ENCODE results near the gene GPR132.
"Not testable (repeated sequence)": the region's sequence is repeated elsewhere in the genome, so short reads cannot be mapped to it uniquely, and the experiment has no call there.

The GPR132 gene

DNA sequence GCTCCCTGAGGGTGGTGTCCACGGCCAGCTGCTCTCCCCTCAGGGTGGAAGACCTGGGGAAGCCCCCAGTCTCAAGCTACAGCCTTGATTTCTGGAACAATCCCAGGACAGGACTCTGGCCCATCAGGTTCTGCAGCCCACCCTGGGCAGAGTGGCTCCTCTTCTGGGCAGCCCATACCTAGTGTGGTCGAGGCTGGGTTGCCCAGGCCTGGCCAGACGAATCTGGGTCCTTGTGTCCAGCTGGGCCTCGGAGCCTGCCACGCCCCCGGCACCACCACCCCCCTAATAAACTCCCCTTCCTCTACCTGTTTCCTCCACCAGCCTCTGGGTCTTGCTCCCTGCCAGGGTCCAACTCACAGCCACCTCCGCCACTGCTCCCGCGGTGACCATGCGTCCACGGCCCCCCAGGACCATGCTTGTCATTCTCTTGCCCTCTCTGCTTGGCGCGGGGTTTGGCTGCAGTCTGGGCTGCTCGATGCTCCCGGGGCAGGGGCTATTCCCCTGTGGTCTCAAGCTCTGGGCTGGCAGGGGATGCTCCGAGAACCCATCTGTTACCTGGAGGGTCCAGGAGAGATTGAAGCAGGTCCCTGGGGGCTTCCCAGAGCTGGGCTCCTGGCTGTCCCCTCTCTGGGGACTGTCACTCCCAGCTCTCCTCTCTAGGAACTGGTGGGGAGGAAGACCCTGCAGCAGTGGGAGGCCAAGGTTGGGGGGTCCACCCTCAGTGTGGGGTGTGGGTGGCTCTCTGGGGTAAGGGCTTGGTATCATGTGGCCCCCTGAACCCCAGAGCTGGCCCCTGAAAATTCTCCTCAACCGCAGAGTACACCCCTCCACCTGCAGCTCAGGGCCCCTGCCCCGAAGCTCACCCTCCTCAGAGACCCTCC lies 8.7 kb upstream of the GPR132 start:
- DNase-seq, result no peak

DNA sequence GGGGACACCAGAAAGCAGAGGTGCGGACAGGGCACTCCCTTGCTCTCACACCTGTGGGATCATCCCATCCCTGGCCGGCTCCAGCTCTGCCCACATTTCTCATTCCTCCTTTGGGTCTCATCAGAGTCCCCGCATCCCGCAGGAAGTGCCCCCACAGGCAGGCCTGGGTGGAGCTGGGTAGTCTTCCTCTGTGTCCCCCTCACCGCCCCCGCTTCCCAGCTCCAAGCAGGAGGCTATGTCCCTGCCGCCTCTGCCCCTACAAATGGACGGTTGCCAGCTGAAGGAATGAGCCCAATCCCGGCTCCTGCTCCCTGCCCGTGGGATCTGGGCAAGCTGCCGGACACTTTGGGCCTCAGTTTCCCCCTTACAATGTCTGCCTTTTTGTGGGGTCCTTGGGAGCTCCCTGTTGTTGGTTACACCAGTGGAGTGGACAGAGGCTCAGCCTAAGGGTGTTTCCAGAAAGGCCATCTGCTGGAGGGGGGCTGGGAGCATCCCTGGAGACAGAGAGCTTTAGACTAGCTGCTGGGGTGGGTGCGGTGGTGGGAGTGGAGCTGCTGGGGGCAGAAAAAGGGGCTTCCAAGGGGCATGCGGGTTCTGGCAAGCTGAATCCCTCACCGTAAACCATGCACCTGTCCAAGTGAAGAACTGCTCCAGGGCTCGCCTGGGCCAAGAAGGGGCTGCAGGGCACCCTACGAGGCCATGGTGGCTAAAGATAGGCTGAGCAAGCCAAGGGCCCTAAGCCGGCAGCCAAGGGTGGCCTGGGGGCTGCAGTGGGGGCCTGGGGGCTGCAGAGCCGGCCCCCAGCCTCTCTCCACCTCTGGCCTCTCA lies 7.9 kb upstream of the GPR132 start:
- no peak for DNase-seq

DNA sequence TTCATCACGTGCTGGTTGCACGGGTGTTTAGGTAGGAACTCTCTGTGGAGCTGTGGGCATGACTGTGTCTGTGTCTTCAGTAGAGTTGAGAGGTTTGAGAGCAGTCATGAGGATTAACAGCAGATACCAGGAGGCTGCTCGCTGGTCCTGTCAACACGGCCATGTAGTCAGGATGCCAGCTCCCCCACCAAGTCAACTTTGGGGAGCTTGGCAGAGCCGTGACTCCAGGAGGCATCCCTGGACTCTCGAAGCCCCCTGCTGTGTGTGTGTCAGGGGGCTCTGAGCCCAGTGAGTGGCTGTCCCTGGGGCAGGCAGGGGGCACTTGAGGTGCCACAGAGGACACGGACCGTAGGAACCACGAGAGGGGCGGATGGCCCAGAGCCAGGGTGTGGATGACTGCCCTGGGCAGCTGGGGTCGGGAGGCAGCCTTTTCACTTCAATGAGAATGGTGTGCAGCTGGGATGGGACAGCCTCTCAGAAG lies 7.2 kb upstream of the GPR132 start:
- no peak for DNase-seq

DNA sequence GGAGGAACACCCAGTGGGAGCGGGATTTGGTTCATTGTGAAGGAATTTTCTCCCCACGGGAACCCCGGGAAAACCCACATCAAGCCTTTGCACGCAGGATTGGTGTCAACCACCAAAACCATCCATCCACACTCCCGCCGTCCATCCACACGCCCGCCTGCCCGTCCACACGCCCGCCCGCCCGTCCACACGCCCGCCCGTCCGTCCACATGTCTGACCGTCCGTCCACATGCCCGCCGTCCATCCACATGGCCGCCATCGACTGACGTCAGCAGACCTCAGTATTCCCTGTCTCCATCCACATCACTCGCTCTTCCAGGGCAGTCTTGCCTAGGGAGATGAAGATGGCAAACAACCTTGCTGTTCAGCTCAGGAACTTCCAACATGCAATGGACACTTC lies 6.7 kb upstream of the GPR132 start:
- no peak for DNase-seq

DNA sequence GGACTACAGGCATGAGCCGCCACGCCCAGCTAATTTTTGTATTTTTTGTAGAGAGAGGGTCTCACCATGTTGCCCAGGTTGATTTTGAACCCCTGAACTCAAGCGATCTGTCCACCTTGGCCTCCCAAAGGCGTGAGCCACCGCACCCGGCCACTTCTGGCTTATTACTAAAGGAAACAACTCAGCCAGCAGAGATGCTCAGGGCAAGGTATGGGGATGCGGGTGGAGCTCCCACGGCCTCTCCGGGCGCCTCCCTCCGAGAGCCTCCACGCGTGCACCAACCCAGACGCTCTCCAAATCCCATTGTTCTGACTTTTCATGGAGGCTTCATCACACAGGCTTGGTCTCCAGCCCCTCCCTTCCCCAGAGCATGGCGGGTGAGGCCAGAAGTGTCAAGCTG lies 6.1 kb upstream of the GPR132 start:
- DNase-seq, result no peak

DNA sequence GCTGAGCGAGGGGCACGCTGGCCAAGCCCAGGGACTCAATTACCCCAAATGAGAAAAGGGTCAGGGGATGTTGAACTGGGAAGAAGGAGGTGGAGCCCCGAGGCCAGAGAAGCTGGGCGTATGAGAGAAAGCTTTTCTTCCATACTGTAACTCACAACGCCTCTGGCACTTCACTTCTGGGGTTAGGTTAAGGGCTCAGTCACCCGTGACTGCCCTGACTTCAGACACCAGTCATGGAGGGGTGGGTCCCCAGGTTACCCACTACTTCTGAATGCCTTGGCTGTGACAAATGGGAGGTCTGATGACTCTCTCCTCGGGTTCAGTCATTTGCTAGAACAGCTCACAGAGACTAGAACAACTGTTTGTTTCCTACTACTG lies 5.5 kb upstream of the GPR132 start:
- DNase-seq, result no peak

DNA sequence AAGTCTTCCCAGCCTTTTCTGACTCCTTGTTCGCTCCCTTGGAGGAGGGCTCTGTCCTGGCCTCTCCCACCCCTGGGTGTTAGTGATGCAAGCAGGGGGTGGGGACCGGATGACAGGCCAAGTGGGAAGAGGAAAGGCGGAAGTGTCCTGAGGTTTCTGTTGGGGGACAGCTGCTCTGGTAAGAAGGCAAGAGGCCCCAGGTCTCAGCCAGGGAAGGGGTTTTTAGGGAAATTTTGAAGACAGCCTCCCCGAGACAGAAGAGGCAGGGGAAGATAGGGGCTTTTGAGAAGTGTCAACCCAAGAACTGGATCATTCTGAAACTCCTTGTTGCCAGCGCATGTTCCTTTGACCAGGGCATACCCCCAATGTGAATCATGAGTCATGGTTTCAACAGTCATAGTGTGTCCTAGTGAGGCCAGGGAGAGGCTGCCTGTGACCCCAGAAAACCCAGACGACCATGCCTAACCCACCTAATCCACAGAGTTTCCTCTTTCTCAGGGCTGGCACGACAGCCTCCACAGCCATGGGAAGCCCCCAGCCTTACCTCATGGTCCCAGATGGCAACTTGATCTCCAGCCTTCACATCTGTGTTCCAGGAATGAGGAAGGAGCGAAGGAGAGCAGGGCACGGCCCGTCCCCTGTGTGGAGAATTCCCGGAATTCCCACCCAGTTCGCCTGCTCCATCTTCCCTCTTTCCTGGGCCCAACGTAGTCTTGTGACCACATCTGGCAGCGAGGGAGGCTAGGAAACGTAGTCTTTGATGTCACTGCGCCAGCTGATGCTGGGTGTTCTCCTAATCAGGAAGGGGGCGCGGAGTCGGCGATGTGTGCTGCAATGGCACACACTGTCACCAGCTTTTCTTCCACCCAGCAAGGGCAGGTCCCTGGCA lies 4.9 kb upstream of the GPR132 start:
- peak; percentile 47 for DNase-seq

DNA sequence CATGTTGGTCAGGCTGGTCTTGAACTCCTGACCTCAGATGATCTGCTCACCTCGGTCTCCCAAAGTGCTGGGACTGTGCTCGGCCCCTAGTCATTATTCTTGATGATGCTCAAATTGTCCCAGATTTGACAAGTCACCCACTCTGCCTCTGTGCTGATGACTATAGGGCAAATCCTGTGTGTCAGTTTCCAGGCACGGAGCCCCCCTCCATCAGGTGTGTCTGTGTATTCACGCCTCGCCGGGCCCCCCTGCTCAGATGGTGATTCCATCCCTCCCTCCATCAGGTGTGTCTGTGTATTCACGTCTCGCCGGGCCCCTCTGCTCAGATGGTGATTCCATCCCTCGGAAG lies 4.3 kb upstream of the GPR132 start:
- no peak for DNase-seq

DNA sequence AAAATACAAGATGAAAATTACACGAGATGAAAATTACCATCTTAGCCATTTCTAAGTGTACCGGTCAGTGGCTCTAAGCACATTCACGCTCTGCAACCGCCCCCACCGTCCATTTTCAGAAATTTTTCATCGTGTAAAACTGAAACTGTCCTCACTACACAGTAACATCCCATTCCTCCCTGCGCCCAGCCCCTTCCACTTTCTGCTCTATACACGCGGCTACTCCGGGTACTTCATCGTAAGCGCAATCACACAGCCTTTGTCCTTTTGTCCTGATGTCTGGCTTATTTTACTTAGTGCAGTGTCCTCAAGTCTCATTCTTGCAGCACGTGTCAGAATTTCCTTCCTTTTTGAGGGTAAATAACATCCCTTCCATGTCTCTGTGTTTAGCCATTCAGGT lies 3.6 kb upstream of the GPR132 start:
- DNase-seq, result no peak

DNA sequence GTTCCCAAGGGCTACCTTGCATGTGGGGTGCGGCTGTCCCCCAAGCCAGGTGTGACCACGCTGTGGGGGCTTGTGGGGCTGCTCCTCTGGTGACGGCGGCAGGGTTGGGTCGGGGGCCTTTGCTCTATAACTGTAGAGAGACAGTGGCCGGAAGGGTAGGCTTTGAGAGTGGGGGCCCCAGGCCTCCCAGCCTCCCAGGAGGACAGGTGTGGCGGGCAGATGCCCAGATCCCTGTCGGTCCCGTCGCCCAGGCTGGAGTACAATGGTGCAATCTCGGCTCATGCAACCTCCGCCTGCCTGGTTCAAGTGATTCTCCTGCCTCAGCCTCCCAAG lies 2.7 kb upstream of the GPR132 start:
- no peak for DNase-seq

DNA sequence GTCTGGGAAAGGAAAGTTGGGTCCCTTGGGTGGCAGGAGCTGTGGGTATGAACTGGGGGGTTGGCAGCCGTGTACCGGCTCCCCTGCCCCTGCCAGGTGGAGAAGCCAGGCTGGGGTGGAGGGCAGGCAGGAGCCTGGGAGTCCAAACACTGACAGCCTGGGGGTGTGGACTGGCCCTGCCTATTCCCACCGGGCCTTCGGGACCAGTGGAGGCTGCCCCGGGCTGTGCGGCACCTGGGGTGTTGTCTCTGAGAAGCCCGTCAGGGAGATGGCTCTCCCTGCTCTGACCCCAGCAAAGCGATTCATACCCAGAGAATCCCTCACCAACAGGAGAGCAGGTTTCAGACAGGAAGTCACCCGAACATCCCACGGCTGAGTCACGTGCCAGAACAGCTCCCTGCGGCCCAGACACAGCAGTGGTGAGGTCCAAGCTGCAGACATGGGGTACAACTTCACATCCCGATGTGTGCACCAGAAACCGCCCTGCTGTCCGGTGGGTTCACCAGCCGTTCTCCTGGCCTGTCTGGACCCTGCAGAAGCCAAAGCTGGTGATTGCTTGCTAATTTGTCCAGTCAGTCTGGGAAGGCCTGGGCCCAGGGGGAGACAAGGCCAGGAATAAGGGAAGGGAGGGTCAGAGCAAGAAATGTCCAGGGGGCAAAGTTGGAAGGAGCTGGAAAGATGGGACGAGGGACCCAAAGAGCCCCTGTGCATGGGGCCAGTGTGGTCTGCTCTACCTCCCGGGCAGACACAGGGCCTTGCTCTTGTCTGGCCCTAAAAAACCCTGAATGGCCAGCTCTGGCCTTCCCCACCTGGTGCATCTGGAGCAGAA lies 2.1 kb upstream of the GPR132 start:
- DNase-seq, result peak; percentile 61

DNA sequence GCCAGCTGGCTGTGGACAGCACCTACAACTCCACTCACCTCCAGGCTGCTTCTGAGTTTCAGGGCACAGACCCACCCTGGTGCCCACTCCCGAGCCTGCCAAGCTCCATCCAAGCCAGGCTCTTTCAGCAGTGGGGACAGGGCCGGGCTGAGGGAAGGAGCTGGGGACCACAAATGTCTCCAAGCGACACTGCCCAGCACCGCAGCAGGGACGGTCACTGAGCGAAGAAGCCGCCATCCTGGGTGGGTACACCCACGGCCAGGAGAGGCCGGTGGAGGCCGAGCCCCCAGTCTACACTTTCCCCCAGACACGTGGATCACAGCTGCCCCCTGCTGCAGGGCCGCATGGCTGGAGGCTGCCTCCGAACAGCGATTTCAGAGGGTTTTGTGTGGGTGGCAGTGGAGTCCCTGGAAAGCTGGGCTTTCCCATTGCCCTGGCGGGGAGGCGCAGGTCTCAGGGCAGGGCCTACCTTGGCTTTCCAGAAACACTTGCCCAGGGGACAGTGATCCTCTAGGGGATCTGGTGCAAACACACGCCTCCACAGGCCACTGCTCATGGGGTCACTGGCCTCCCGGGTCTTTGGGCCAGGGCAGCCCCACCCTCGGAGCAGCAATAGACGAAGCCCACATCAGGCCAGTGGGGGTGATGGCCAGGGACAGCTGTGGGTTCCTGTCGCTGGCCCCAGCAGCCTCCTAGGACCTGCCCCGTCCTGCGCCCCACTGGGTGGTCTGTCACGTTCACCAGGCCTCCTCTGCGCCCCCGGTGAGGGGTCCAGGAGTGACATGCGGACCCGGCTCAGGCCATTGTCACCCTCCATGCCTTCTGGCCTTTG lies 1.2 kb upstream of the GPR132 start:
- no peak for DNase-seq

DNA sequence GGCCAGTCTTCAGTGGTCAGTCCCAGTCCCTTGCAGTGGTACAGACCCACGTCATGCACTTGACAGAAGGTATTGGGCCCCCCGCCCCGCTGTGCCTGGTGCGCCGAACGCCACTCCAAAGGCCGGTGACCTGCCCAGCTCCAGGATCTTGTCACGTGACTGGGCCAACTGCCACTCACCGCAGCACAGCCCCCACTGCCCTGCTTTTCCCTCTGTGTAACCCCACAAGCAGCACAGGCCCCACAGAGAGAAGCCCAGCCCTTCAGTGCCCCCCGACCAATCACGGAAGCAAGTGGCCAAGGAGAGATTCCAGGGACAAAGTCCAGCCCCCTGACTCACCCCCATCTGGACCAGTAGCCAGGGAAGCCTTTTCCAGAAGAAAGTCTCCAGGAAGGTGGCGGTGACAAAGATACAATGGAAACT lies 498 bp downstream of the GPR132 start:
- peak; percentile 42 for DNase-seq

DNA sequence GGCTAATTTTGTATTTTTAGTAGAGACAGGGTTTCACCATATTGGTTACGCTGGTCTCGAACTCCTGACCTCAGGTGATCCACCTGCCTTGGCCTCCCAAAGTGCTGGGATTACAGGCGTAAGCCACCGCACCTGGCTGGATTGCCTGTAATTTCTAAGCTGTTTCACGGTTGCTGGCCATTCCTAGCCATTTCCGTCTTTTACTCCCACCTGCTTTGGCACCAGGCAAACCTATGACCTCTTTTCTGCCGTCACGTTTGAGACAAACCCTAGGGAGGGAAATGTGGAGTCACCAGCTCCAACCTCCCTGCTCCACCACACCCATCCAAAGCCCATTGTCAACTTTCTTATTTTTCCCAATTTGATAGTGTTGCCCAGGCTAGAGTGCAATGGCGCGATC lies 1.2 kb downstream of the GPR132 start:
- no peak for DNase-seq

DNA sequence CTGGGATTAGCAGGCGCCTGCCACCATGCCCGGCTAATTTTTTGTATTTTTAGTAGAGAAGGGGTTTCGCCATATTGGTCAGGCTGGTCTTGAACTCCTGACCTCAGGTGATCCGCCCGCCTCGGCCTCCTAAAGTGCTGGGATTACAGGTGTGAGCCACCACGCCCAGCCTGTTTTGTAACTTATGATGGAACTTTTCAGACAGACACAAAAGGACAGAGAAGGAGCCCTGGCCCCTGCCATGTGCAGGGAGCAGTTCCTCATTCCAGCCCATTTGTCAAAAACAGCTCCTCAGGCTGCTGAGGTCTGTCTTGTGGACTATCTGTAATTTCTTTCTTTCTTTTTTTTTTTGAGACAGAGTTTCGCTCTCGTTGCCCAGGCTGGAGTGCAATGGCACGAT lies 1.7 kb downstream of the GPR132 start:
- DNase-seq, result not testable (repeated sequence)

DNA sequence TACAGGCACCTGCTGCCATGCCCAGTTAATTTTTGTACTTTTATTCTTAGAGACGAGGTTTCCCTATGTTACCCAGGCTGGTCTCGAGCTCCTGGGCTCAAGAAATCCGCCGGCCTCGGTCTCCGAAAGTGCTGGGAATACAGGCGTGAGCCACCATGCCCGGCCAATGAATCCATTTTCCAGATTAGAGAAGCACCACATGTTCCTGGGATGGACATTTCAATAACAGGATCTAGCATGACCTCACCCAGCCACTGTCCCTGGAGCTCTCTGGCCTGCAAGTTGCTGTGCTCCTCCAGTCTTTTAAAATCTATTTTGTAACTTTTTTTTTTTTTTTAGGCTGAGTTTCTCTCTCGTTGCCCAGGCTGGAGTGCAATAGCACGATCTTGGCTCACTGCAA lies 2.2 kb downstream of the GPR132 start:
- DNase-seq, result no peak

DNA sequence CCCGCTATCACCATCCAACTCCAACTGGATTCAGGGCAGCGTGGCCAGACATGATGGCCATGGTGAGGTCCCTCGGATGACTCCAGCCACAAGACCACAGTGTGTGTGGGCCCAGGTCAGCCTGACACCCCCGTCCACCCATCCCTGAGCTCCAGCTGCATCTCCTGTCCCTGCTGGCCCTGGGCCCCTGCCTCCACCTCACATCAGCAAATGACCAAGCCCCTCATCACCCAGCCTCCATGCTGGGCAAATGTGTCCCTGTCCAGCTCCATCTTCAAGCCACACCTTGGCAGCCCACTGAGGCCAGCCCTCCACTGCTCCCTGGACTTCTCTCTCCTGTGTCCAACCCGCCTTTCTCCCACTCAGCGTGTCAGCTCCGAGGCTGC lies 3.2 kb downstream of the GPR132 start:
- DNase-seq, result no peak

DNA sequence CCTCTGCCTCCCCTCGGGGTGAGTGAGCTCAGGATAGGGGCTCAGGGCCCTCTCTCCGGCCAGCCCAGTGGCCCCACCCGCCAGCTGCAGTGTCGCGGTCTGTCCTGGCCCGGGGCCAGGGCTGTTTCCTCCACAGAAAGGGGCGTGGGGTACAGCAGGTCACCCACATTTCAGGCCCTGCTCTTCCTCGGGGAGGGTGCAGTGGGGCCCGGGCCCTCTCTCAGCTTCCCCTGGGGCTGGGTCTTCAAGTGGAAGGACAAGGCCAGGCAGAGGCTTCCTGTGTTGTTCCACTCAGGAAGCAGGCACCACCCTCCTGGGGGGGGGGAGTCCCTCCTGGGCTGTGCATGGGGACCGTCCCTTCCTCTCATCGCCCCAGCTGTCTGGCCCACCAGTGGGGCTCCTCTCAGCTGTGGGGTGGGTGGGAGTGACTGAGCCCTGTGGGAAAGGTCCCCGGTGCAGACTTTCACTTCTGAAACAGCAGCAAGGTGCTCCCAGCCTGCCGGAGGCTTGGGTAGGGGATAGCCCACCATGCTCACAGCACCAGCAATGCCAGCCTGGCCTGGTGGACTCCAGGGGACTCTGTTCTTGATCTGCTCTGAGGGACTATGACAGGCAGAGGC lies 3.7 kb downstream of the GPR132 start:
- peak; percentile 43 for DNase-seq

DNA sequence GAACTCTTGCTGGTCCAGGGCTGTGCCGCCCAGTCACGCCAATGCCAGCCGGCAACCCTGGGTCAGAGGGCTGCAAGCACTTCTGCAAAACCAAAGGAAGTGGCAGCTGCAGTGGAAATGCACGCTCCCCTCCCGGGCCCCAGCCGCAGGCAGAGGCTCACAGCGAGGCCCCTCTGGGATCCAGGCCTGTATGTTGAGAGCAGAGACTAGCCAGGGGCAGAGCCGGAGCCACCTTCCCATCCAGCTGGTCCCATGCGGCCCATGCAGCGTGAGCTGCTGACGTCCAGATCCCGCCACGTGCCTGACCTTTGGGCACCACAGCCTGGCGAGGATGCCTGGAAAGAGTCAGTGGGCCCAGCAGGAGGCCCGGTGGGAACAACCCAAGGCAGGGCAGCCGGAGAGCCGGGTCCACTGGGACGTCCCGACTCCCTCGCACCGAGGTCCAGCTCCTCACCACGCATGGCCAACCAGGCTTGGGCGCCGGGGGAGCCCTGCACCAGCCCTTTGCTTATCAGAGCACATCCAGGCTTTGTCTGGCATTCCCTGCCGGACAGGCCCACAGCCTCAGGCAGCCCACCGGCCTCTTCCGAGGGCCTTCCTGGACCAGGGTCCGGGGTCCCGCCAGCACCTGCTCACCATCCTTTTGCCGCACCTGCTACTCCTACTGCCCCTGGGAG lies 4.3 kb downstream of the GPR132 start:
- DNase-seq, result peak; percentile 35

DNA sequence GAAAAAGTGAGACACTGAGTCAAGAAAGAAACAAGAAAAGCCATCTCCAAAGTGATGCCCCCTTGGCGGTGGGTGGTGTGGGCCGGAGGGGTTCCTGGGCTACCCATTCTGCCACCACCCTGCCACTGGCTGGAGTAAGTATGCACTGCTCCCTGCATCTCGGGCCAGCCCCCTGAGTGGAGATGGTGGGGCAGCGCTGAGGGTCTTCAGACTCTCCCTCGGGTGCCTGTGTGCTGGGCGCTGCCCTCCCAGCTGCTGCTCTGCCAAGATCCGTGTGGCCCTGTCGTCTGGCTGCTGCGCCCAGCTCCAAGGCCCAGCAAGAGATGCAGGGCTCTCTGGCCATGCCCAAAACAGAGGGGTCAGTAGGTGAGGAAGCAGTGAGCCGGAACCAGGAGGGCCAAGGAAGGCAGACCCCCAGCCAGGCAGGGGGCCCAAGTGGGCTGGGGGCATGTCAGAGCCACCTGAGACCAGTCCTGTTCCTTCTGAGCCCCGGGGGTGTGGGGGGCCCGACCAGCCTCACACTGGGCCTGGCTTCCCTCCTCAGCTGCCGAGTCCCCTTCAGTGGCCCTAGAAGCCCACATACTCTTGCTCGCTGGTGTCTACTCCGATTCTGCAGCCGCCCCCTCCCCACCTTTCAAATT lies 5.2 kb downstream of the GPR132 start:
- no peak for DNase-seq
